Pancreas (tissue), 10 donors: ENCODE measurements around the gene IGFALS. TPM values are rescaled to one million over a fixed set of nuclear protein-coding genes. Genes with fewer than 3 reads are reported as not detected.
A peak's percentile ranks its signal among the peaks of the same experiment; 100 is the strongest.

Experiments used
- ATAC-seq, 4 donors: fragments of 200-7000 bp; cut with Tn5 transposase; one replicate each; pipeline versions ENCODE4 v1.8.0 to v1.9.1; 2020; ENCODE audit warnings: mild to moderate bottlenecking in 4 of 4, moderate library complexity in 4 of 4
- DNase-seq, 6 donors: peaks; one replicate each; pipeline ENCODE4 v3.0.0-alpha.2; 2020
- FAIRE-seq: peaks from 2 replicates; lab custom pipeline; 2012; peaks lifted over from hg19 to GRCh38; lab: Jason Lieb, UNC
- H3K27ac ChIP-seq, 4 donors: fragments of 200-600 bp; sonication (generic); 1 replicate in 3 of 4; 2 replicates in 1 of 4; pipeline versions ENCODE4 v1.5.0 to v1.8.0; 2020
- H3K27me3 ChIP-seq, 4 donors: fragments of 200-600 bp; one replicate each; pipeline ENCODE4 v1.8.0; 2021
- H3K36me3 ChIP-seq, 3 donors: fragments of 200-600 bp; sonication (generic) in 1 of 3; one replicate each; pipeline versions ENCODE4 v1.5.0 to v1.8.0; 2020 to 2021
- H3K4me1 ChIP-seq, 3 donors: fragments of 200-600 bp; one replicate each; pipeline ENCODE4 v1.8.0; 2021
- H3K4me3 ChIP-seq, 4 donors: fragments of 200-600 bp; sonication (generic) in 2 of 4; one replicate each; pipeline versions ENCODE4 v1.5.0 to v1.8.0; 2020 to 2021
- H3K9me3 ChIP-seq, 4 donors: fragments of 200-600 bp; one replicate each; pipeline ENCODE4 v1.8.0; 2021
- CTCF ChIP-seq, 4 donors: fragments of 200-600 bp; sonication (generic) in 3 of 4; IDR thresholded peaks; one replicate each; pipeline versions ENCODE4 v1.5.0 to v1.8.0; 2021; ENCODE audit warnings: antibody characterized with exemption in 4 of 4
- WGBS, 2 donors: extraction: QIAGEN DNeasy Blood & Tissue Kit; methylation state at CpG; one replicate each; pipeline ENCODE4 v1.1.7; 2013; 5-methylcytosine and 5-hydroxymethylcytosine counted together
- intact Hi-C, 3 donors: fragments of 100-400 bp; cut with DNase I; formaldehyde crosslinking; loops; one replicate each; pipeline versions ENCODE4 v1.11.1 to v1.14.2; 2022
- polyA plus RNA-seq, 2 donors: library from polyadenylated mRNA; stranded (reverse); fragments of 200-250 nt; gene quantifications; one replicate each; pipeline ENCODE4 v1.2.3, GENCODE V29; 2013
- total RNA-seq, 6 donors: library from RNA; stranded (reverse); fragmentation: NEBNext Ultra II Directional in 4 of 6; extraction: Animal tissue kit (Norgen Biotek cat#: 25700) in 4 of 6; gene quantifications; one replicate each; pipeline versions ENCODE4 v1.2.1 to v1.2.4, GENCODE V29; 2021 to 2023
- donor health status: healthy with polysubstance abuse.
- donor health status: DM: no; HTN: no; CAD: no; lungs with moderate emphysema.
- donor health status: DM: no; HTN: no; CAD: no.
- donor health status: control.
- donor health status: control.
- donor health status: Bipolar disorder and iron deficiency.
- donor health status: DM: yes; HTN: yes; CAD: no.
- donor health status: DM: no; HTN: no; CAD: no.
- donor health status: DM: no; HTN: no; CAD: no.
- donor health status: DM: yes; HTN: yes; CAD: no.

The IGFALS gene
- total and polyA plus RNA-seq, 8 donors, result 1.0 to 8.2 (median 3.2) TPM

- no peak for ATAC-seq
- H3K36me3 ChIP-seq, result peaks cover 0 to 43% (median 20%) of the 10 kb centered on the region in 3 donors
- H3K9me3 ChIP-seq, result no peaks in the 10 kb centered on the region
- no peak for TF ChIP-seq CTCF (IDR thresholded peaks at IDR 0.05)
- no peak overlapping the region for H3K27ac ChIP-seq
- intact Hi-C loops, result no loop called here
- no peak for FAIRE-seq
- WGBS, 2 donors, result 94% methylated on average over 28 to 31 of the region's 31 CpGs
- H3K4me1 ChIP-seq, result no peaks in the 10 kb centered on the region
- no peak overlapping the region for H3K4me3 ChIP-seq
- DNase-seq, result peak in 1 of 6 donors; percentile 67
- H3K27me3 ChIP-seq, result no peaks in the 10 kb centered on the region
These were observed 46.8 kb downstream of the IGFALS start for GRCh38 chr16:1746693-1747195.

- H3K4me1 ChIP-seq, result no peaks in the 10 kb centered on the region
- H3K27ac ChIP-seq, result no peak overlapping the region
- DNase-seq (no peak), ATAC-seq (no peak), FAIRE-seq (no peak)
- no peaks in the 10 kb centered on the region for H3K9me3 ChIP-seq
- intact Hi-C loops, result no loop called here
- WGBS, 2 donors, result 92 to 95% methylated on average over 29 of the region's 29 CpGs
- no peak for TF ChIP-seq CTCF (IDR thresholded peaks at IDR 0.05)
- no peak overlapping the region for H3K4me3 ChIP-seq
- H3K36me3 ChIP-seq, result peaks cover 0 to 43% (median 18%) of the 10 kb centered on the region in 3 donors
- no peaks in the 10 kb centered on the region for H3K27me3 ChIP-seq
These were observed 47.4 kb downstream of the IGFALS start for GRCh38 chr16:1745900-1746692.

- DNase-seq, result no peak
These were observed 48.2 kb downstream of the IGFALS start for GRCh38 chr16:1745181-1745899.

GRCh38 chr16:1744338-1744840, 49.1 kb downstream of the IGFALS start:
- peaks cover 0 to 38% (median 14%) of the 10 kb centered on the region in 3 donors for H3K36me3 ChIP-seq
- intact Hi-C loops, result no loop called here
- H3K4me1 ChIP-seq, result no peaks in the 10 kb centered on the region
- DNase-seq (no peak), FAIRE-seq (no peak), ATAC-seq (no peak)
- no peak for TF ChIP-seq CTCF (IDR thresholded peaks at IDR 0.05)
- no peak overlapping the region for H3K27ac ChIP-seq
- no peak overlapping the region for H3K4me3 ChIP-seq
- WGBS, 2 donors, result 91 to 94% methylated on average over 24 of the region's 24 CpGs
- H3K9me3 ChIP-seq, result no peaks in the 10 kb centered on the region
- no peaks in the 10 kb centered on the region for H3K27me3 ChIP-seq

More at GRCh38 chr16:1745181-1745899, 48.2 kb downstream of the IGFALS start:
- no peak overlapping the region for H3K4me3 ChIP-seq
- H3K36me3 ChIP-seq, result peaks cover 0 to 43% (median 16%) of the 10 kb centered on the region in 3 donors
- intact Hi-C loops, result no loop called here
- H3K27me3 ChIP-seq, result no peaks in the 10 kb centered on the region
- FAIRE-seq (no peak), ATAC-seq (no peak)
- no peak overlapping the region for H3K27ac ChIP-seq
- TF ChIP-seq CTCF (IDR thresholded peaks at IDR 0.05), result no peak
- no peaks in the 10 kb centered on the region for H3K9me3 ChIP-seq
- 93% methylated on average over 25 of the region's 25 CpGs for WGBS, 2 donors
- H3K4me1 ChIP-seq, result no peaks in the 10 kb centered on the region
